ENCODE measurements around the gene MYO3B.

DNA sequence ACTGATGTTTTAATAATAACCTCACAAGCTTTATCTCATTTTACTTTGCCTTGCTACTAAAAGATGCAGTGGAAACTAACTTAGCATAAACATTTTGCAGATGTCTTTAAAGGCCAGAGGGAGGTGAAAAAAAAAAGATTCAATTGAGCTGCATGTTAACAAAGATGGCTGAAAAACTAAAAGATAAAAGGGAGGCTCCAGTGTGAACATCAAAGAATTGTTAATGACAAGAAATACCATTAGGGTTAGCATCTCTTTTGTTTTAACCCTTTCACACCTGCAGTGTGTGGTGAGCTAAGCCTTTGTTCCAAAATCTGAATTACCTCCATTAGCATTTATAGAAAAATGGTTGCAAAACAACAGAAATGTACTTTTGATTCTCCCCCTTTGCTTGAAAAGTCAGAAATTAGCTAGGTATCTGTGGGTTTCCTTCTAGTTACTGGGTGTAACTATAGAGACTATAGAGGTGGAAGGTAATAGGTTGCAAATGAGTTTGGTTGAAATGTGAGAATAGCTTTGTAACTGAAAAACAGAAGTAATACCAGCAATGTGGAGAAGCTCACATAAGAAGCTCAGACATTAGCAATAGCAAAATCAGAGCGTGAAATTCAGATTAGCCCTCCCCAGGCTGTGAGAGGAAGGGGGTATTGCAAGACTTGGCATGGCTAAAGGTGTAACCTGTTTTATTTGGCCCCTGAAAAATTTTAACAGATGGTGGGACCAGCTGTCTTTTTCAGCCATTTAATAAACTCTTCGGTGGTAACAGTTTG is 502.4 kb downstream of the MYO3B start:
- no peak for TF ChIP-seq EZH2 (IDR thresholded peaks at IDR 0.05; ENCODE audit: borderline replicate concordance, low read depth, low read length, poor library complexity, severe bottlenecking)
- TF ChIP-seq, protein P1, sequence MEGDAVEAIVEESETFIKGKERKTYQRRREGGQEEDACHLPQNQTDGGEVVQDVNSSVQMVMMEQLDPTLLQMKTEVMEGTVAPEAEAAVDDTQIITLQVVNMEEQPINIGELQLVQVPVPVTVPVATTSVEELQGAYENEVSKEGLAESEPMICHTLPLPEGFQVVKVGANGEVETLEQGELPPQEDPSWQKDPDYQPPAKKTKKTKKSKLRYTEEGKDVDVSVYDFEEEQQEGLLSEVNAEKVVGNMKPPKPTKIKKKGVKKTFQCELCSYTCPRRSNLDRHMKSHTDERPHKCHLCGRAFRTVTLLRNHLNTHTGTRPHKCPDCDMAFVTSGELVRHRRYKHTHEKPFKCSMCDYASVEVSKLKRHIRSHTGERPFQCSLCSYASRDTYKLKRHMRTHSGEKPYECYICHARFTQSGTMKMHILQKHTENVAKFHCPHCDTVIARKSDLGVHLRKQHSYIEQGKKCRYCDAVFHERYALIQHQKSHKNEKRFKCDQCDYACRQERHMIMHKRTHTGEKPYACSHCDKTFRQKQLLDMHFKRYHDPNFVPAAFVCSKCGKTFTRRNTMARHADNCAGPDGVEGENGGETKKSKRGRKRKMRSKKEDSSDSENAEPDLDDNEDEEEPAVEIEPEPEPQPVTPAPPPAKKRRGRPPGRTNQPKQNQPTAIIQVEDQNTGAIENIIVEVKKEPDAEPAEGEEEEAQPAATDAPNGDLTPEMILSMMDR (conservative IDR thresholded peaks at IDR 0.05; ENCODE audit: low read depth, low read length) = no peak
